A549 (cell line): Measurements from ENCODE around the gene ECHDC1.

Experiments
- CEBPB ChIP-seq, 2 experiments: fragments of >200 bp in 1 of 2; sonication (Bioruptor Twin) in 1 of 2; formaldehyde crosslinking in 1 of 2; IDR thresholded peaks; 2 replicates each; pipeline ENCODE4 v1.6.1; 2012 to 2016
- CHD2 ChIP-seq: fragments of 150-350 bp; IDR thresholded peaks from 2 replicates; pipeline ENCODE4 v1.6.1; 2014; ENCODE audit warnings: low read length; ENCODE audit not compliant: partially characterized antibody
- CHD4 ChIP-seq: fragments of 200-600 bp; sonication (generic); IDR thresholded peaks from 2 replicates; pipeline ENCODE4 v1.6.1; 2016; ENCODE audit warnings: antibody characterized with exemption, mild to moderate bottlenecking, borderline replicate concordance
- CTCF ChIP-seq: fragments of >200 bp; sonication (Bioruptor Twin); formaldehyde crosslinking; IDR thresholded peaks from 3 replicates; pipeline ENCODE4 v1.5.1; 2016
- ESRRA ChIP-seq: fragments of 150-350 bp; IDR thresholded peaks from 2 replicates; pipeline ENCODE4 v1.6.1; 2014; ENCODE audit warnings: mild to moderate bottlenecking, low read length, borderline replicate concordance
- MAFK ChIP-seq: fragments of 450-650 bp; IDR thresholded peaks from 2 replicates; pipeline ENCODE4 v1.6.1; 2014; ENCODE audit not compliant: partially characterized antibody
- NR3C1 ChIP-seq: fragments of >200 bp; sonication (Bioruptor Twin); formaldehyde crosslinking; IDR thresholded peaks from 3 replicates; pipeline ENCODE4 v1.6.1; 2017
- POLR2A ChIP-seq: IDR thresholded peaks from 2 replicates; pipeline ENCODE4 v1.6.1; 2012; ENCODE audit warnings: mild to moderate bottlenecking, low read length
- POLR2AphosphoS2 ChIP-seq: conservative IDR thresholded peaks from 2 replicates; pipeline ENCODE4 v1.6.1; 2012; ENCODE audit warnings: low read length, improper control_type of control experiment, inconsistent platforms

GRCh38 chr6:127348028-127348661, 4.7 kb upstream of the ECHDC1 start:
- TF ChIP-seq CTCF (no peak), POLR2A (no peak), CHD2 (no peak), MAFK (no peak), POLR2AphosphoS2 (no peak), NR3C1 (no peak), CHD4 (no peak), CEBPB (IDR thresholded peaks at IDR 0.05) (no peak), ESRRA (no peak)
